ENCODE results near the gene LRRTM4. TPM values are rescaled to one million over a fixed set of nuclear protein-coding genes. Genes with fewer than 3 reads are reported as not detected.

LRRTM4 gene
- polyA plus RNA-seq, 1 donor = 1.2 TPM

DNA sequence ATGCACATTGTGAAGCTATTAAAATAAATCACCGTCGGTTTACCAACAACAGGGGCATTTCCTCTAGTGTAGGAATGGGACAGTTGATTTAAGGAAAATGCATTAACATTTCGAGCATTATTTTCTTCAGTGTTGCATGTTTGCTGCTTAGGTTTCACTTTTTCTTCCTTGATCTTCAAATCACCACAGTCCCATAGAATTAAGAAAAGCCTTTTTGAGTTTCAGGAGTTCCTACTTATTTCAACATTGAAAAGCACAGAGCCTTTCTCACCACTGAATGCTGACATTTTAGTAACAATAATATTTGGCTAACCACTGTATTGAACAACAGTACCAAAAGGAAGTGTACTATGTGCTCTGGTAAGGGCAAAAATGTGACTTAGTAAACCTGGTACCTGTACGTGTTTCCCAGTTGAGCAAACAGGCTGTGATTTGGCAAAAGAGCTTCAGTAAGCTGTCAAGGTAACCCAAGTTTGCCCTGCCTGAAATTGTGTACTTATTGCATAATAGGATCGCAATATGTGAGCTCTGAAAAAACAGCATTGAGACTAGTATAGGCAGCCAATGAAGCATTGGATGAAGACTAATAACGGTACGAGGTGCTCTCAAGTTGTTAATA, 2.2 kb downstream of the LRRTM4 start:
- no peaks in the 10 kb centered on the region for H3K4me1 ChIP-seq (ENCODE audit: control insufficient read depth, insufficient read depth, low read length)
- H3K27ac ChIP-seq (ENCODE audit: low read length) = no peak overlapping the region
- no peaks in the 10 kb centered on the region for H3K9me3 ChIP-seq (ENCODE audit: control insufficient read depth, low read depth, low read length)
- no peak for DNase-seq
- H3K36me3 ChIP-seq (ENCODE audit: control insufficient read depth, insufficient read depth, low read length) = no peaks in the 10 kb centered on the region
- H3K27me3 ChIP-seq (ENCODE audit: control insufficient read depth, insufficient read depth, low read length) = peaks cover 10% of the 10 kb centered on the region
- no peak overlapping the region for H3K4me3 ChIP-seq (ENCODE audit: low read length)
- 30% methylated on average over 2 of the region's 7 CpGs for WGBS (ENCODE audit: insufficient coverage, low lambda C conversion rate)

DNA sequence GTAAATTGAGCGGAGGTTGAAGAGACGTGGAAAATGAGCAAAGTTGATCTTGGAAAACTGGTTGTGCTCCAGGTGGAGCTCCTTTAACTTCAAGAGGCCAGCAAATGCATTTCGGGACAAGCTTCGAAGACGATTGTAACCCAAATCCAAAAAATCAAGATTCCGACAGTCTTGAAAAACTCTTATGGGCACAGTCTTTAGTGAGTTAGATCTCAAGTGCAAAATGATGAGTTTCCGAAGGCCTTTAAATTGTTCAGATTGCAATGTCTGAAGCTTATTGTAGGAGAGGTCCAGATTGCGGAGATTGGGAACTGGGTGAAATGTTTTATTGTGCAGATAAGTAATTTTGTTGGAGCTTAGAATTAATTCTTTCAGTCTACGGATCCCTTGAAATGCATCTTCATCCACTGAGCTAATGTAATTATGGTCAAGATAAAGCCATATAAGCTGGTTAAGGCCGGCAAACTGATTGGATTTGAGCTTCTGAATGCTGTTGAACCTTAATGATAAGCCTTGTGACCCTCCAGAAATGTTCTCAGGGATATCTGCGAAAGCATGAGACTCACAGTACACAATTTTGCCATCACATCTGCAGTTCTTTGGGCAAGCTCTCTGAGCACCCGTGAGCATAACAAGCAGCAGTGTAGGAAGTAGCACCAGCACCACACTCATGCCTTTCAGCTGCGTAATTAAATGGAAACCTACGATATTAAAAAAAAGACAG, 2.9 kb downstream of the LRRTM4 start:
- Histone ChIP-seq H3K27ac (ENCODE audit: low read length) (no peak overlapping the region), H3K4me1 (ENCODE audit: control insufficient read depth, insufficient read depth, low read length) (no peaks in the 10 kb centered on the region), H3K27me3 (ENCODE audit: control insufficient read depth, insufficient read depth, low read length) (peaks cover 10% of the 10 kb centered on the region), H3K9me3 (ENCODE audit: control insufficient read depth, low read depth, low read length) (no peaks in the 10 kb centered on the region), H3K4me3 (ENCODE audit: low read length) (no peak overlapping the region), H3K36me3 (ENCODE audit: control insufficient read depth, insufficient read depth, low read length) (no peaks in the 10 kb centered on the region)
- no peak for DNase-seq
- 100% methylated on average over 1 of the region's 14 CpGs for WGBS (ENCODE audit: insufficient coverage, low lambda C conversion rate)

DNA sequence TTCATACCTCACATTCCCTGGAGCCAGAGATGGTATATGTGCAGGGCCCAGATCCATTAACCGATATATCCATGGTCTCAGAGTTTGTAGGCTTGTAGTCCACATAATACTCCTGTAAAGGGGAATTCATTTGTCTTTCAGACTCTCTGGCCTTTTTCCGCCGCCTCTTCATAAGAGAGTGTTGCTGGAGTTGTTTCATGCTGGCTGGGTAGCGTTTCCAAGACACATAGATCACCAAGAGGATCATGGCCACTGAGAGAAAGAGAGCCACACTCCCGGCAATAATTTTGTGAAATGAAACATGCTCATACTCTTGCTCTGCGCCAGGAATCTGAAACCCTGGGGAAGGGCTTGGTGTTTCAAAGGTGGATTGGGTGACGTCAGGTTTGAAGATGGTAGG, 3.9 kb downstream of the LRRTM4 start:
- DNase-seq = no peak
- Histone ChIP-seq H3K4me1 (ENCODE audit: control insufficient read depth, insufficient read depth, low read length) (no peaks in the 10 kb centered on the region), H3K4me3 (ENCODE audit: low read length) (no peak overlapping the region), H3K9me3 (ENCODE audit: control insufficient read depth, low read depth, low read length) (no peaks in the 10 kb centered on the region), H3K27ac (ENCODE audit: low read length) (no peak overlapping the region), H3K27me3 (ENCODE audit: control insufficient read depth, insufficient read depth, low read length) (peaks cover 10% of the 10 kb centered on the region), H3K36me3 (ENCODE audit: control insufficient read depth, insufficient read depth, low read length) (no peaks in the 10 kb centered on the region)
- no CpG with 5 or more reads among the region's 7 CpGs for WGBS (ENCODE audit: insufficient coverage, low lambda C conversion rate)

- no peak overlapping the region for H3K27ac ChIP-seq (ENCODE audit: low read length)
These were observed 9.0 kb downstream of the LRRTM4 start for GRCh38 chr2:77513191-77513590.

DNA sequence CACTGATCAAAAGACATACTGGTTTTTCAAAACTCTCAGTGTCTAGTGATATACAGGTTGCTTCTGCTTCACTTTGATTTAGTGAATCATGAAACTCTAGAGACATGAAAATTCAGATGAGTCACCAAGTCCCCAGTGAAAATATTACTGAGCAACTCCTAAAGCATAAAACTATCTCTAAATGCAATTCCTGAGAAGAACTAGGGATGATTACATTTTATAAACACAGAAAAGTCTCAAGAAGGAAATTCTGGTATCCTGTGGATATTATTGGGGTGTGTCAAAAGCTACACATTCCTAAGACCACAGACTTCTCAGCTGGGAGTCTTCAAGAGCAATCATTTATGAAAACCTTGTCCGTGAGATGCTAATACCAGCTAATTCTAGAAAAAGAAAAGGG, 9.7 kb downstream of the LRRTM4 start:
- Histone ChIP-seq H3K27me3 (ENCODE audit: control insufficient read depth, insufficient read depth, low read length) (no peaks in the 10 kb centered on the region), H3K9me3 (ENCODE audit: control insufficient read depth, low read depth, low read length) (no peaks in the 10 kb centered on the region), H3K27ac (ENCODE audit: low read length) (no peak overlapping the region), H3K36me3 (ENCODE audit: control insufficient read depth, insufficient read depth, low read length) (no peaks in the 10 kb centered on the region), H3K4me3 (ENCODE audit: low read length) (no peak overlapping the region), H3K4me1 (ENCODE audit: control insufficient read depth, insufficient read depth, low read length) (no peaks in the 10 kb centered on the region)
- WGBS (ENCODE audit: insufficient coverage, low lambda C conversion rate) = no CpG with 5 or more reads among the region's 1 CpG
- DNase-seq = no peak

More at GRCh38 chr2:77513191-77513590, 9.0 kb downstream of the LRRTM4 start:
- Histone ChIP-seq H3K9me3 (ENCODE audit: control insufficient read depth, low read depth, low read length) (no peaks in the 10 kb centered on the region), H3K27me3 (ENCODE audit: control insufficient read depth, insufficient read depth, low read length) (no peaks in the 10 kb centered on the region), H3K4me1 (ENCODE audit: control insufficient read depth, insufficient read depth, low read length) (no peaks in the 10 kb centered on the region), H3K36me3 (ENCODE audit: control insufficient read depth, insufficient read depth, low read length) (no peaks in the 10 kb centered on the region), H3K4me3 (ENCODE audit: low read length) (no peak overlapping the region)
- DNase-seq = no peak
- WGBS (ENCODE audit: insufficient coverage, low lambda C conversion rate) = 84% methylated on average over 4 of the region's 4 CpGs

- H3K4me3 ChIP-seq (ENCODE audit: low read length) = no peak overlapping the region
- no peaks in the 10 kb centered on the region for H3K9me3 ChIP-seq (ENCODE audit: control insufficient read depth, low read depth, low read length)
- H3K27ac ChIP-seq (ENCODE audit: low read length) = no peak overlapping the region
- 100% methylated on average over 1 of the region's 1 CpG for WGBS (ENCODE audit: insufficient coverage, low lambda C conversion rate)
- H3K36me3 ChIP-seq (ENCODE audit: control insufficient read depth, insufficient read depth, low read length) = no peaks in the 10 kb centered on the region
- no peak for DNase-seq
- H3K4me1 ChIP-seq (ENCODE audit: control insufficient read depth, insufficient read depth, low read length) = no peaks in the 10 kb centered on the region
- no peaks in the 10 kb centered on the region for H3K27me3 ChIP-seq (ENCODE audit: control insufficient read depth, insufficient read depth, low read length)
These were observed 13.7 kb downstream of the LRRTM4 start for GRCh38 chr2:77508511-77508910.

- no peak overlapping the region for H3K27ac ChIP-seq (ENCODE audit: low read length)
- H3K9me3 ChIP-seq (ENCODE audit: control insufficient read depth, low read depth, low read length) = no peaks in the 10 kb centered on the region
- WGBS (ENCODE audit: insufficient coverage, low lambda C conversion rate) = 81% methylated on average over 2 of the region's 6 CpGs
- H3K27me3 ChIP-seq (ENCODE audit: control insufficient read depth, insufficient read depth, low read length) = no peaks in the 10 kb centered on the region
- no peaks in the 10 kb centered on the region for H3K36me3 ChIP-seq (ENCODE audit: control insufficient read depth, insufficient read depth, low read length)
- no peak for DNase-seq
- H3K4me3 ChIP-seq (ENCODE audit: low read length) = no peak overlapping the region
- H3K4me1 ChIP-seq (ENCODE audit: control insufficient read depth, insufficient read depth, low read length) = no peaks in the 10 kb centered on the region
These were observed 14.5 kb downstream of the LRRTM4 start for GRCh38 chr2:77507657-77508056.

DNA sequence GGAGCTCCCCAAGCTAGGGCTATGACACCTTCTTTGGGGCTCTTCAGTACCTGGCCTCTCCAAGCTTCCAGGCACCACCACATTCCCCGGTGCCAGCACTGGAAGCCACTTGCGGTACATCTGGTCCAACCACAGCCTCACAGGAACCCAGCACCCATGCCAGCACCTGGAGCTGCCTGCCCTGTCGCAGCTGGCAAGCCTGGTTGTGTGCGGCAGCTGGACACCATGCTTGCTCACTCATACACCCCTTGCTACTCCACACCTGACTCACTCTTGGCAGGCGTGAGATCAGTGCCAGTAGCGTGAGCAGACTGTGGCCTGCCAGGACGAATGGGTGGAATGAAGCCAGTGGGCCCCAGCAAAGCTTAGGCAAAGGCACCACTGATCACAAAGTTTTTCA, 34.0 kb downstream of the LRRTM4 start:
- no peak for DNase-seq
- Histone ChIP-seq H3K27ac (ENCODE audit: low read length) (no peak overlapping the region), H3K9me3 (ENCODE audit: control insufficient read depth, low read depth, low read length) (no peaks in the 10 kb centered on the region), H3K4me3 (ENCODE audit: low read length) (no peak overlapping the region), H3K27me3 (ENCODE audit: control insufficient read depth, insufficient read depth, low read length) (no peaks in the 10 kb centered on the region), H3K4me1 (ENCODE audit: control insufficient read depth, insufficient read depth, low read length) (no peaks in the 10 kb centered on the region), H3K36me3 (ENCODE audit: control insufficient read depth, insufficient read depth, low read length) (no peaks in the 10 kb centered on the region)
- no CpG with 5 or more reads among the region's 7 CpGs for WGBS (ENCODE audit: insufficient coverage, low lambda C conversion rate)

GRCh38 chr2:77487074-77487803, 34.9 kb downstream of the LRRTM4 start:
- WGBS (ENCODE audit: insufficient coverage, low lambda C conversion rate) = no CpG with 5 or more reads among the region's 15 CpGs
- DNase-seq = no peak
- Histone ChIP-seq H3K4me3 (ENCODE audit: low read length) (no peak overlapping the region), H3K36me3 (ENCODE audit: control insufficient read depth, insufficient read depth, low read length) (no peaks in the 10 kb centered on the region), H3K9me3 (ENCODE audit: control insufficient read depth, low read depth, low read length) (no peaks in the 10 kb centered on the region), H3K4me1 (ENCODE audit: control insufficient read depth, insufficient read depth, low read length) (no peaks in the 10 kb centered on the region), H3K27me3 (ENCODE audit: control insufficient read depth, insufficient read depth, low read length) (no peaks in the 10 kb centered on the region), H3K27ac (ENCODE audit: low read length) (no peak overlapping the region)

GRCh38 chr2:77484026-77484425, 38.1 kb downstream of the LRRTM4 start:
- H3K4me3 ChIP-seq (ENCODE audit: low read length) = no peak overlapping the region

More at GRCh38 chr2:77484026-77484425, 38.1 kb downstream of the LRRTM4 start:
- Histone ChIP-seq H3K9me3 (ENCODE audit: control insufficient read depth, low read depth, low read length) (no peaks in the 10 kb centered on the region), H3K27me3 (ENCODE audit: control insufficient read depth, insufficient read depth, low read length) (no peaks in the 10 kb centered on the region), H3K27ac (ENCODE audit: low read length) (no peak overlapping the region), H3K36me3 (ENCODE audit: control insufficient read depth, insufficient read depth, low read length) (no peaks in the 10 kb centered on the region), H3K4me1 (ENCODE audit: control insufficient read depth, insufficient read depth, low read length) (no peaks in the 10 kb centered on the region)
- DNase-seq = no peak

Measured in large intestine (tissue), 3 donors.